ENCODE measurements around the gene SLAMF7.

Gene SLAMF7

GRCh38 chr1:160772331-160772730 is 33.3 kb downstream of the SLAMF7 start:
- DNase-seq (ENCODE audit: low read depth): no peak
- no peak overlapping the region for H3K4me3 ChIP-seq (ENCODE audit: low read depth, low read length)
- no peak for TF ChIP-seq CTCF (IDR thresholded peaks at IDR 0.05; ENCODE audit: insufficient read depth, low read depth, low read length, missing control alignments)

GRCh38 chr1:160773093-160773492 is 34.0 kb downstream of the SLAMF7 start:
- no peak overlapping the region for H3K4me3 ChIP-seq (ENCODE audit: low read depth, low read length)
- DNase-seq (ENCODE audit: low read depth): peak; percentile 63
- TF ChIP-seq CTCF (IDR thresholded peaks at IDR 0.05; ENCODE audit: insufficient read depth, low read depth, low read length, missing control alignments): no peak

GRCh38 chr1:160774886-160775719 is 36.1 kb downstream of the SLAMF7 start:
- TF ChIP-seq CTCF (IDR thresholded peaks at IDR 0.05; ENCODE audit: insufficient read depth, low read depth, low read length, missing control alignments): no peak
- no peak for DNase-seq (ENCODE audit: low read depth)
- H3K4me3 ChIP-seq (ENCODE audit: low read depth, low read length): no peak overlapping the region

GRCh38 chr1:160776178-160776577 is 37.1 kb downstream of the SLAMF7 start:
- DNase-seq (ENCODE audit: low read depth): no peak
- no peak for TF ChIP-seq CTCF (IDR thresholded peaks at IDR 0.05; ENCODE audit: insufficient read depth, low read depth, low read length, missing control alignments)
- H3K4me3 ChIP-seq (ENCODE audit: low read depth, low read length): no peak overlapping the region

GRCh38 chr1:160777486-160778089 is 38.5 kb downstream of the SLAMF7 start:
- peak; percentile 77 for TF ChIP-seq CTCF (IDR thresholded peaks at IDR 0.05; ENCODE audit: insufficient read depth, low read depth, low read length, missing control alignments)
- no peak overlapping the region for H3K4me3 ChIP-seq (ENCODE audit: low read depth, low read length)
- DNase-seq (ENCODE audit: low read depth): peak; percentile 77

GRCh38 chr1:160778976-160779375 is 39.9 kb downstream of the SLAMF7 start:
- H3K4me3 ChIP-seq (ENCODE audit: low read depth, low read length): no peak overlapping the region
- no peak for TF ChIP-seq CTCF (IDR thresholded peaks at IDR 0.05; ENCODE audit: insufficient read depth, low read depth, low read length, missing control alignments)
- DNase-seq (ENCODE audit: low read depth): no peak
